GM21515 (cell line): ENCODE measurements around the gene KCNG1.
A peak's percentile ranks its signal among the peaks of the same experiment; 100 is the strongest.
"Not testable (repeated sequence)": the region's sequence is repeated elsewhere in the genome, so short reads cannot be mapped to it uniquely, and the experiment has no call there.

Experiments
- ATAC-seq: cut with Tn5 transposase; IDR thresholded peaks from one replicate; pipeline ENCODE4 v1.9.1; 2021; ENCODE audit not compliant: unreplicated experiment

The KCNG1 gene

GRCh38 chr20:50987493-50988210, 35.3 kb downstream of the KCNG1 start:
- no peak for ATAC-seq

GRCh38 chr20:50983321-50983720, 39.6 kb downstream of the KCNG1 start:
- ATAC-seq, result no peak

- ATAC-seq, result no peak
These were observed 40.5 kb downstream of the KCNG1 start for GRCh38 chr20:50982363-50982762.

- ATAC-seq, result no peak
These were observed 41.2 kb downstream of the KCNG1 start for GRCh38 chr20:50981714-50982048.

GRCh38 chr20:50980851-50981713, 41.8 kb downstream of the KCNG1 start:
- no peak for ATAC-seq

- no peak for ATAC-seq
These were observed 42.7 kb downstream of the KCNG1 start for GRCh38 chr20:50980071-50980681.

GRCh38 chr20:50978533-50978932, 44.4 kb downstream of the KCNG1 start:
- ATAC-seq, result not testable (repeated sequence)

GRCh38 chr20:50977066-50978021, 45.6 kb downstream of the KCNG1 start:
- no peak for ATAC-seq

GRCh38 chr20:50975701-50976330, 47.1 kb downstream of the KCNG1 start:
- no peak for ATAC-seq

- ATAC-seq, result no peak
These were observed 53.0 kb downstream of the KCNG1 start for GRCh38 chr20:50969912-50970311.

GRCh38 chr20:50969435-50969834, 53.5 kb downstream of the KCNG1 start:
- no peak for ATAC-seq

GRCh38 chr20:50968289-50968688, 54.6 kb downstream of the KCNG1 start:
- no peak for ATAC-seq

GRCh38 chr20:50967586-50967985, 55.3 kb downstream of the KCNG1 start:
- no peak for ATAC-seq

- no peak for ATAC-seq
These were observed 63.3 kb downstream of the KCNG1 start for GRCh38 chr20:50959543-50960126.

- ATAC-seq, result peak; percentile 68
These were observed 64.0 kb downstream of the KCNG1 start, which contains the start of gene MOCS3 for GRCh38 chr20:50958615-50959542. Gene MOCS3 (plus strand): TSS chr20:50958818. CDS start chr20:50958843, 25 bp downstream.

GRCh38 chr20:50957798-50958614, 64.9 kb downstream of the KCNG1 start, which contains the start of gene DPM1:
Gene DPM1 (minus strand): TSS chr20:50958532. CDS start chr20:50958523, 9 bp downstream.
- peak; percentile 80 for ATAC-seq

GRCh38 chr20:50957276-50957675, 65.6 kb downstream of the KCNG1 start:
- no peak for ATAC-seq

GRCh38 chr20:50953821-50954220, 69.1 kb downstream of the KCNG1 start:
- ATAC-seq, result no peak
